ENCODE data around the gene PTPRR.
"Not testable (repeated sequence)": the region's sequence is repeated elsewhere in the genome, so short reads cannot be mapped to it uniquely, and the experiment has no call there.

Gene PTPRR

GRCh38 chr12:70748809-70749208, 171.7 kb downstream of the PTPRR start:
- no peak for DNase-seq (ENCODE audit: low read depth in 3 of 3)

- DNase-seq (ENCODE audit: low read depth in 3 of 3): no peak
Observed at GRCh38 chr12:70747445-70748260, 172.9 kb downstream of the PTPRR start.

- DNase-seq (ENCODE audit: low read depth in 3 of 3): no peak
Observed at GRCh38 chr12:70745048-70745447, 175.5 kb downstream of the PTPRR start.

GRCh38 chr12:70744178-70744577, 176.4 kb downstream of the PTPRR start:
- no peak for DNase-seq (ENCODE audit: low read depth in 3 of 3)

GRCh38 chr12:70741256-70741655, 179.3 kb downstream of the PTPRR start:
- no peak for DNase-seq (ENCODE audit: low read depth in 3 of 3)

GRCh38 chr12:70739756-70740155, 180.8 kb downstream of the PTPRR start:
- no peak for DNase-seq (ENCODE audit: low read depth in 3 of 3)

- no peak for DNase-seq (ENCODE audit: low read depth in 3 of 3)
Observed at GRCh38 chr12:70736351-70737133, 184.0 kb downstream of the PTPRR start.

- DNase-seq (ENCODE audit: low read depth in 3 of 3): not testable (repeated sequence)
Observed at GRCh38 chr12:70735197-70735596, 185.3 kb downstream of the PTPRR start.

- no peak for DNase-seq (ENCODE audit: low read depth in 3 of 3)
Observed at GRCh38 chr12:70733385-70733784, 187.2 kb downstream of the PTPRR start.

GRCh38 chr12:70732287-70732686, 188.3 kb downstream of the PTPRR start:
- DNase-seq (ENCODE audit: low read depth in 3 of 3): no peak

- no peak for DNase-seq (ENCODE audit: low read depth in 3 of 3)
Observed at GRCh38 chr12:70730675-70731180, 189.8 kb downstream of the PTPRR start.

GRCh38 chr12:70724444-70724843, 196.1 kb downstream of the PTPRR start:
- no peak for DNase-seq (ENCODE audit: low read depth in 3 of 3)

- no peak for DNase-seq (ENCODE audit: low read depth in 3 of 3)
Observed at GRCh38 chr12:70722584-70723343, 197.8 kb downstream of the PTPRR start.

GRCh38 chr12:70721656-70722357, 198.7 kb downstream of the PTPRR start:
- no peak for DNase-seq (ENCODE audit: low read depth in 3 of 3)

GRCh38 chr12:70721216-70721615, 199.3 kb downstream of the PTPRR start:
- no peak for DNase-seq (ENCODE audit: low read depth in 3 of 3)

- no peak for DNase-seq (ENCODE audit: low read depth in 3 of 3)
Observed at GRCh38 chr12:70719672-70720420, 200.7 kb downstream of the PTPRR start.

GRCh38 chr12:70719071-70719470, 201.5 kb downstream of the PTPRR start:
- no peak for DNase-seq (ENCODE audit: low read depth in 3 of 3)

- no peak for DNase-seq (ENCODE audit: low read depth in 3 of 3)
Observed at GRCh38 chr12:70711831-70712230, 208.7 kb downstream of the PTPRR start.

- DNase-seq (ENCODE audit: low read depth in 3 of 3): no peak
Observed at GRCh38 chr12:70709022-70709421, 211.5 kb downstream of the PTPRR start.

- DNase-seq (ENCODE audit: low read depth in 3 of 3): no peak
Observed at GRCh38 chr12:70706611-70707010, 213.9 kb downstream of the PTPRR start.

- DNase-seq (ENCODE audit: low read depth in 3 of 3): no peak
Observed at GRCh38 chr12:70698345-70698744, 222.2 kb downstream of the PTPRR start.
